Esophagus muscularis mucosa (tissue), 4 donors: ENCODE data around the gene ARL2BP.

Source experiments
- CTCF ChIP-seq, 3 experiments: fragments of 200-600 bp in 2 of 3; fragments of 450-650 bp in 1 of 3; sonication (generic) in 2 of 3; IDR thresholded peaks; one replicate each; pipeline ENCODE4 v1.5.1; 2017 to 2019; ENCODE audit warnings: antibody characterized with exemption in 3 of 3, mild to moderate bottlenecking in 2 of 3, moderate library complexity in 1 of 3
- EP300 ChIP-seq: sonication (generic); formaldehyde crosslinking; IDR thresholded peaks from one replicate; pipeline ENCODE4 v1.6.1; 2017; ENCODE audit warnings: antibody characterized with exemption
- POLR2A ChIP-seq: fragments of 450-650 bp; IDR thresholded peaks from one replicate; pipeline ENCODE4 v1.6.1; 2017; ENCODE audit warnings: antibody characterized with exemption, moderate library complexity, mild to moderate bottlenecking, low read depth
- POLR2AphosphoS5 ChIP-seq, 2 donors: sonication (generic); formaldehyde crosslinking; IDR thresholded peaks; one replicate each; pipeline ENCODE4 v1.6.1; 2017; ENCODE audit warnings: antibody characterized with exemption in 2 of 2

- TF ChIP-seq EP300: no peak
- no peak for TF ChIP-seq POLR2AphosphoS5 (IDR thresholded peaks at IDR 0.05)
- no peak for TF ChIP-seq CTCF (IDR thresholded peaks at IDR 0.05)
- no peak for TF ChIP-seq POLR2A
Measured at GRCh38 chr16:57258226-57258909, 13.3 kb downstream of the ARL2BP start.
